Measurements from ENCODE around the gene CD79A.
"Not testable (repeated sequence)": the region's sequence is repeated elsewhere in the genome, so short reads cannot be mapped to it uniquely, and the experiment has no call there.

The CD79A gene

DNA sequence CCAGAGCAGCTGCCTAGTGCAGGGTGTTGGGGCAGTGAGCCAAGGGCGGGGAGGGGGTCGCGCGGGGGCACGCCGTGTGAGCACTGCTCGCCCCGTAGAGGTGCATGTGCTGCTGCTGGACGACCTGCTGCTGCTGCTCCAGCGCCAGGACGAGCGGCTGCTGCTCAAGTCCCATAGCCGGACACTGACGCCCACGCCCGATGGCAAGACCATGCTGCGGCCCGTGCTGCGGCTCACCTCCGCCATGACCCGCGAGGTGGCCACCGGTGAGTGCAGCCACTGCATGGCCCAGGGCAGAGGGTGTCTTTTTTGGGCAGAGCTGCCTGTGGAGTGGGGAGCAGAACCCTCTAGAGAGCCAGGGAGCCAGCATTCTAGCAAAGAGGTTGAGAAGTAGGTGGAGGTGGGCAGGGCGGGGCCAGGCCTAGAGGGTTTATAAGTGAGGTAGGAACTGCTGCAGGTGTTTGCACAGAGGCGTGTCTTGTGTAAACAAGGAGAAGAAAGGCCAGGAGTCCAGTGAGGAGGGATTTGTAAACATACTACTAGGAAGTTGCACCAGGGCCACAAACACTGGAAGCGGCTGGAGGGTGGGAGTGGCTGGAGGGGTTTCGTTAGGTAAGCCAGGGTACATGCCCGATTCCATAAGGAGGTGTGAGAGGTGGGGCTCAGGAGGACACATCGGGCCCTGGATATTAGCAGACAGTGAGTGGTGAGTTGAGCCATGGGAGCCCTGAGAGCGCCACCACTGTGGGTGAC is 27.2 kb downstream of the CD79A start:
- FAIRE-seq, result no peak
- no peak for DNase-seq (ENCODE audit: insufficient read length, low spot score)

DNA sequence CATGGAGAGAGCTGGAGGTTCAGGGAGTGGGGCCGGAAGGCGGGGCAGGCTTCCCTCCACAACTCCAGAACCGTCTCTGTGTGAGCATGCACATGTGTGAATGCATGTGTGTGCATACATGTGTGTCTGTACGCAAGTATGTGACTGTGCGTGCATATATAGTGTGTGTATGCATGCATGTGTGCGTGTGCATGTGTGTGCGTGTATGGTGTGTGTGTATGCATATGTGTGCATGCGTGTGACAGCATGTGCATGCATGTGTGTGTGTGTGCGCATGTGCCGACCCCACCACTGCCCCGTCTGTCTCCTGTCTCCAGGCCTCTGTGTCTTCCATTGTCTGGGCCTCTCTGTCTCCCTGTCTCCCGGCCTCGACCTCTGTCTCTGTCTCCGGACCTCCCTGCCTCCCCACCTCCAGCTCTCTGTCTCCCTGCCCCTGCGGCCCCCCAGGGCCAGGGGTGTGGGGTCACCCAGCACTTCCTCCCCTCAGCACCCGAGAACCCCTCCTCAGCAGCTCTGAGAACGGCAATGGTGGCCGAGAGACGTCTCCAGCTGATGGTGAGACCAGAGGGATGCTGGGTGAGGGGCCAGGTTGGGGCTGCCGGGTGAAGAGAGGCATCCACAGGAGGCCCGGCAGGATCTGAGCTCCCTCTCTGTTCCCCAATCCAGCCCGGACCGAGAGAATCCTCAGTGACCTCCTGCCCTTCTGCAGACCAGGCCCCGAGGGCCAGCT is 28.4 kb downstream of the CD79A start:
- FAIRE-seq (peak; percentile 86), DNase-seq (ENCODE audit: insufficient read length, low spot score) (no peak)

DNA sequence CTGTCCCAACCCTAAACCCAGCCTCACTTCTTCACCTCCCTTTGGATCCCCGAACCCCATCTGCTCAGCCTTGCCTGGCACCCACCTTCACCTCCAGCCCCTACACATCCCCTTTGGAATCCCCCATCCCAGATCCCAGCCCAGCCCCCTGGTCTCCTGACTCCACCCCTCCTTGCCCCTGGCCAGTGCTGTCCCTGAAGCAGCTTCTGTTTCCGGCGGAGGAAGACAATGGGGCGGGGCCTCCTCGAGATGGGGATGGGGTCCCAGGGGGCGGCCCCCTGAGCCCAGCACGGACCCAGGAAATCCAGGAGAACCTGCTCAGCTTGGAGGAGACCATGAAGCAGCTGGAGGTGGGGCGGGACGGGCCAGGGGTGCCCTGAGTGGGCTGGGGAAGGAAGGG is 29.2 kb downstream of the CD79A start:
- FAIRE-seq (no peak), DNase-seq (ENCODE audit: insufficient read length, low spot score) (no peak)

DNA sequence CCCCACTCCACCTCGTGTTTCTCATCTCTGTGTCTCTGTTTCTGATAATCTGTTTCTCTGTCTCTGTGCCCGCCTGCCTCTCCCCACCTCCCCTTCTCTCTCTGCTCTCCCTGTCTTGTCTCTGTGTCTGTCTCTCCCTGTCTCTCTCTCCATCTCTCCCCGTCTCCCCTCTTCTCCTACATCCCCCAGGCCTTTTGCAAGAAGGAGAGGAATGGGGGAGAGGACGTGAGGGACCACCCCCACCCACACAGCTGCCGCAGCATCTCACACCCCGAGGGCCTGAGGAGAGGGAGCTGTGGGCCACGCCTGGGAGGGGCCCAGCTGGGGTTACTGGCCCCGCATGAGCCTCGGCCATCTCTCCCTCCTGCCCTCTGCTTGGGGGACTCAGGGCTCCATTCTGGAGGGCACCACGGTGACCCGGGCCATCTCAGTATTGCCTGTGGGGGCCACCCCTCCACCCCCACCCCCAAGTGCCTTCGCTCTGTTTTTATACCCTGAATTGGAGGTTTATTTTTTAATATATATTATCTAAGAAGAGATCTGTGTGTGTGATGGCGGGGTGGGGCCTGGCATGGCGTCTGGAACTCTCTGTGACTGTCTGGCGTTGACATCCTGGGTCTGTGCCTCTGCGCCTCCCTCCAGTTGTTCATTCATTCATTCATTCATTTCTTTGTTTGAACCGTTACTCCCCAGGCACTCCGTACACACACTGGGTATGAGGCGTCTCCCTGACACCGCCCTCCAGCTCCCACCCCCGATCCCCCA is 30.0 kb downstream of the CD79A start:
- DNase-seq (ENCODE audit: insufficient read length, low spot score) (no peak), FAIRE-seq (no peak)

DNA sequence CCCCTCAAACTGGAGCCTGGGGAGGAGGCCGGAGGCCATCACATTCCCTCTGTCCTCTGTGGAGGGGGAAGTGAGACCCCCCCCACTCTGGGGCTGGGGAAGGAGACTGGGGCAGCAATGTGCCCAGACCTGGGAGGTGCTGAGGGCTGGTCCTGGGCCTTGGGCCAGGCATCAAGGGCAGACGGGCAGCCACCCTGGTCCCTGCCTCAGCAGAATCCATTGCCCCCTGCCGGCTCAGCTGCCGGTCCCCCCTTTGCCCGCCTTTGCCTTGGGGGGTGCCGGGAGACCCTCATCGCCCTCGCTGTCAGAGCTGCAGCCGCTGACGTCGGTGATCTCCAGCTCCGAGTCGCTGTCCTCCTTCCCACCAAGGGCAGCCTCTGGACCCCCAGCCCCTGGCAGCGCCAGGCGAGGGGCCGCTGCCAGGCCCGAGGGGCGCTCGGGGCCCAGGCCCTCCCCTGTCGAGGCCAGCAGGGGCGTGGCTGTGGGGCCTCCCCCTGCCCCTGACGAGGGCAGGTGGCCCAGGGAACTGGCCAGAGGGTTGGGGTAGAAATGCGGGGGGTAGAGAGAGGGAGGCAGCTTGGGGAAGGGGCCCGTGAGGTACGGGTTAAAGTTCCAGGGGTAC is 31.0 kb downstream of the CD79A start:
- no peak for FAIRE-seq
- DNase-seq (ENCODE audit: insufficient read length, low spot score), result no peak

DNA sequence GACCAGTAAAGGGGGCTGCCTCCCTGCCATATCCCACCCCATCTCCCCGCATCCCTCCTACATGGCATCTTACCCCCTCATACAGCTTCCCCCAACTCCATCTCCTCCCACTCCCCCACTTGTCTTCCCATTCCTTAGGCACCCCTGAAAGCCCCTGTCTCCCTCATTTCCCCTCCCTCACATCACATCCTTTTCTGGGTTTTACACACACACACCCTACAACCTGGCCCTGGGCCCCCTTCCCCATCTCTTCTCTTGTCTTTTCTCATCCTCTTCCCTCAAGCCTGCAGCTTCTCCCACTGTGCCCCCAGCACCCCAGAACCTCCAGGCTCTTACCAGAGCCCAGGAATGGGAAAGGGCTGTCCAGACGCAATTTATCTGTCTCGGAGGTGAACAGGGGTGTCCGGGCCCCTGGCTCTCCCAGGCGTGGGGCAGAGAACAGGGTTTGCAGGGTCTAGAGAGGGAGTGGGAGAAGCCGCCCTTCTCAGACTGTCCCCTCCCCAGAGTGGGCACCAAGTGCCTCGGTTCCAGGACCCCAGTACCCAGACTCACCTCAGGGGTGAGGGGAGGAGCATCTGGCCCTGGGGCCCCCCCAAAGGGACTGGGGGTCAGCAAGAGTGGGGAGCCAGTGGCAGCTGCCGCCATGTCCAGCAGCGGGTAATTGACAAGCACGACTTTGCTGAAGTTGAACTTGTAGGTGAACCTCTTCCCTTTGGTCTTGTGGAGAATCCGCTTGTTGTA is 31.8 kb downstream of the CD79A start:
- no peak for DNase-seq (ENCODE audit: insufficient read length, low spot score)
- no peak for FAIRE-seq

DNA sequence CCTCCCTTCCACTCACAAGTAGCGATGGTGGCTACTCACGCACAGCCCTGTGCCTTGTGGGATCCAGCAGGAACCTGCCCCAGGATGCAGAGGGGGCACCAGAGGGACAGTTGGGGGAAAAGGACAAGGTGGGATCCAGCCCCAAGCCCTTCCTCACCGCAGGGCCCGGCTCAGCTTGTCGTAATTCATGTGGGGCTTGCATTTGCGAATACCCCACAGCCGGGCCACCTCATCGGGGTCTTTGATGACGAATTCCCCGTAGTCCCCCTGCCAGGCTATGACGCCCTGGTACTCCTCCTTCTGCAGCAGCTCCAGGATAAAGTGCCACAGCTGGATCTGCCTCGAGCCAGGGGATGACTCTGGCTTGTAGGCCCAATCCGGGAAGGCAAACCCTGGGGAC is 32.6 kb downstream of the CD79A start:
- no peak for FAIRE-seq

DNA sequence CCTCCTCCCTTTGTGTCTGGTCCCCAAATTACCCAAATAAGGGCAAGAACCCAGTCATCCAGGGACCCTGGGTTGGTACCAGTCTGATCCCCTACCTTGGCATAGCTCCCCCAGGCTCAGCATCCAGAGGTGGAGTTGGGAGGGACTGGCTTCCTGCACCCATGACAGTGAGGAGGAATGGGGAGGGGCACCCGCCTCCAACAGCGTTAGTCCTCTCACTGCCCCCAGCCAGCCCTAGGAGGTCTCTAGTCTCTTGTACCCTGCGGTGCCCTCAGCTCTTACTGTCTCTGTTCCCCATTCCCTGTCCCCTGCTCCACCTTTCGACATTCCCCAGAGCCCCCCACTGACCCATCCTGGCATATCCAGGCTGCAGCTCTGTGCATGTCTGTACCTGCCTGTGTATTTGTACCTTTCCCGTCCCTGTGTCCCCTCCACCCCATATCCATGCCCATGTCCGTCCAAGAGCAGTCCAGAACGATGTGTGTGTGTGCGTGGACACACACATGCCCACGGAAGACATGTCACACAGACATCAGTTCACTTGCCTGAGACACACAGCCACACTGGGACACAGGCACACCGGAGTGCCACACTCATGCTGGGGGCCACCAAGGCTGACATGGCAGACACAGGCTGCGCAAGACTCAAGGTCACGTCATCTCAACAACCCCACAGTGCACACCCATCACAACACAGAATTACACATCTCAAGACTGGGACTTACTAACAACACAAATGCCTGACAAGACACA is 33.3 kb downstream of the CD79A start:
- FAIRE-seq (peak; percentile 80), DNase-seq (ENCODE audit: insufficient read length, low spot score) (no peak)

More for the DNA sequence above, 32.6 kb downstream of the CD79A start:
- DNase-seq (ENCODE audit: insufficient read length, low spot score), result no peak

DNA sequence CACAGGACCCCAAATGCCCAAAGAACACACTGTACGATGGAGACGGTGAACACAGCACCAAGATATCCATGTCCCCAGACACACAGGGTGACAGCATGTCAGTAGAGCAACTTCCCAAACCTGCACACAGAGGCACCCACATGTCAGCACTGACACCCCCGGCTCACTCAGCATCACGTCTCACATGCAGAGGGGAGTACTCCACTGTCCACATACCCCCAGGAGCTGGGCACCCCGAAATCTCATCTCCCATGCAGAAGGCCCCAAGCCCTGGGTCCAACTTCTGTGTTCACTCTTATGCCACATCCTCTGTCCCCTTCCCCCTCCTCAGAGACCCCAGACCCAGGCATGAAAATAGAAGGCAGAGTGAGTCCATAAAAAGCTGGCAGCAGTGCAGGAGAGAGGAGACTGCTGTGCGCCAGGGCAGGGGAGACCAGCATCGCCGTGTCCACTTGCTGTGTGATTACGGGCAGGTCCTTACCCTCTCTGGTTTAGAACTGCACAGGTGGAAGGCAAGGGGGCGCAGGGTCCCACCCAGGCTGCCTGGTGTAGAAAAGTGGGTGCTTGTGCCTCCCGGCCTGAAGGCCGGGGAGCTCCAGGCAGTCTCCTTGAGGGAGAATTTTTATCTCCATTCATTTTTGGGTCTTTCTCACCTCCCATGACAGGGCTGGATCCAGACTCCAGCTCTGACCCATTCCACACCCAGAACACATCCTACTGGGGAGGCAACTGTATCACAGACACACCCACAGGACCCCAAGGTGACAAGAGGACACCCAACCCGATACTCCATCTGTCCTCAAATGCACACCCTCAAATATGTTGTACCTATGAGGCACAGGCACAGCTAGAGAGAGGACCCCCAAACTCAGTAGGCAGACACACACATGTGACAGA is 34.2 kb downstream of the CD79A start:
- FAIRE-seq (no peak), DNase-seq (ENCODE audit: insufficient read length, low spot score) (no peak)

DNA sequence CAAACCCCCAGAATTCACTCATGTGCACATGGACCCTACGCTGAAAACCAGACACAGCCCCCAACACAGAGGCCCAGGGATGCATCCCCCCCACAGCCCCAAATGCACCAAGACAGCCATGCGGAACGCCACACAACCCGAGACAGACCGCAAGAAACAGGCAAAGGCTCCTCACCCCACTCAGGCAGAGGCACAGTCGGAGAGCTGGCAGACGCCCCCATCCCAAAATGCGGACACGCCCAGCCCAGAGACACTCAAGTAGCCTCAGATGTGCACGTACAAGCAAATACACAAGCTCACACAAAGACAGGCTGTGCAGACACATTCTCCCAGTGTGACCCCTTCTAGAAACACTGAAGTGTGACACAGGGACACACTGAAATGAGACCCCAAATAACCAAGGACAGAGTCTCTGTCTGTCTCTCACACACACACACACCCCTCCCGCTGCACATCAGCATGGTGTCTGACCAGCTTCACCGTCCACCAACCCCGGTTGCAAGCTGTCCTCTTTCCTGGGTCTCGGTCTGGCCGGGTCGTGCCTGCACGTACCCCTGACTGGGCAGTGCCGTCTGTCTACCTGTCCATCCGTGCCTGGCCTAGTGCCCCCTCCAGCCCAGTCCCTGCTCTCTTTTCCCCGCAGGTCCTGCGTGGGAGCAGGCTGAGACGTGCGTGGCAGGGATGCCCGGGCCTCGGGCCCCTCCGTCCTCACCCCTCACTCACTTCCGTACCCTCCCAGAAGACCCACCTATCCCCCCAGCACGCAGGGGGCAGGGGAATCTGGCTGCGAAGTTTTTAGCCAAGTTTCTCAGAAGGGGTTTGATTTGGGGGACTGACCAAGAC is 35.0 kb downstream of the CD79A start:
- no peak for FAIRE-seq
- DNase-seq (ENCODE audit: insufficient read length, low spot score), result no peak

DNA sequence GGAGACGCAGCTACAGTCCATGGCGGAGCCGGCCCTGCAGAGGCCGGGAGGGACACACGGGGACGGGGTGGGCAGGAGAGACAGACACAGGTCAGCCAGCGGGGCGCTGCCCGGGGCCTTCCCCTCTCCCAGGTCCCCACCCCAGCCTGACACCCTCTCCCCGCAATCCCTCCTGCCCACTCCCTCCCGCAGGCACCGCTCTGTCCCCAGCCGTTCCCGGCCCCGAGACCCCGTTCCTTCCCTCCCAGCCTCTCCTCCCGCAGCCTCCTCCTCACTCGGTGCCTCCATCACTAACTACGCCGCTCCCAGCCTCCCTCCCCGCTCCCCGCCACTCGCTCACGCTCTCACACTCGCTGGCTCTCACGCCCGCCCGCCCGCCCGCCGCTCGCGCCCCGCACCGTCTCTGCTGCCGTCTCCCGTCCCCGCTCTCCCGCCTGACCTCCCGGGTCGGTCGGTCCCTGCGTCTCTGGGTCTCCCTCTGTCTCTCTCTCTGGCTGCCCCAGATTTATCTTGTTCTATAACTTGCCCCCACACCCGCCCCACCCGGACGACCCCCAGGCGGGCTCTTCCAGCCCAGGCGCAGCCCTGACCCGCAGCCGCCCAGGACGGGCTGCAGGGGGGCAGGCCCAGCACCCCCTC is 35.9 kb downstream of the CD79A start:
- no peak for FAIRE-seq
- DNase-seq (ENCODE audit: insufficient read length, low spot score), result no peak

DNA sequence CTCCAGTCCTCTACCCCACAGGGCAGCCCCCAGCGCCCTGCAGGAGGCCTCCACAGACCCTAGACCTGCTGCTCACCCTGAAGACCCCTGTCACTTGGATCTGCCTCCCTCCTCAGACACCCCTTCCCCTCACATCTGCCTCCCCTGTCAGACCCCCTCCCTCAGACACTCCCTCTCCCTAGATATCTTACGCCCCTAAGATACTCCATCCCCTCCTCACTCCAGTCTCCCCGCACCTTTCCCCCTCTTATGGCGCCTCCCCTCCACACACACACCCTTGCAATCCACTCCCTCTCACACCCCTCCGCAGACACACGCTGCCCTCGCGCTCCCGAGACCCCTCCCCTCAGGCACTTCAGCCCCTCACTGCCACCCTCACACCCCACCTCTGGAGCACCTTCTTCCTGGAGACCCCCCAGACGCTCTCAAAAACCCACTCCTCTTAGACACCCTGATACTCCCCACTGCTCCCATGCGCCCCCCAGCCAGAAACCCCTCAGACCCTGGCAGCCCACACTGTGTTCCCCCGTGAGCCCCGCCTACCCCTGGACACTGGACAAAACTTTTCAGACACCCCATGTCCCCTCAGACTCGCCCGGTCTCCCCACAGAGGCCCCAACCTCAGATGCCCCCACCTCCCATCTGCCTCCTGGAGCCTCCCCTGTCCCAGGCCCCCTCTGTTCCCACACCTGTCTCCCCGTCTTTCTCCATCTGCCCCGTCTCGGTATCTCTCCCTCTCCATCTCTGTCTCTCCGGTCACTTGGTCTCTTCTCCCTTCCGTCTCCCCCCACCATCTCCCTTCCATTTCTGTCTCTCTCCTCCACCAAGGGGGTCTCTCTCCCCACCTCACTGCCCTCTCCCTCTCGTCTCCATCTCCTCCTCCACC is 36.7 kb downstream of the CD79A start:
- DNase-seq (ENCODE audit: insufficient read length, low spot score) (no peak), FAIRE-seq (no peak)

DNA sequence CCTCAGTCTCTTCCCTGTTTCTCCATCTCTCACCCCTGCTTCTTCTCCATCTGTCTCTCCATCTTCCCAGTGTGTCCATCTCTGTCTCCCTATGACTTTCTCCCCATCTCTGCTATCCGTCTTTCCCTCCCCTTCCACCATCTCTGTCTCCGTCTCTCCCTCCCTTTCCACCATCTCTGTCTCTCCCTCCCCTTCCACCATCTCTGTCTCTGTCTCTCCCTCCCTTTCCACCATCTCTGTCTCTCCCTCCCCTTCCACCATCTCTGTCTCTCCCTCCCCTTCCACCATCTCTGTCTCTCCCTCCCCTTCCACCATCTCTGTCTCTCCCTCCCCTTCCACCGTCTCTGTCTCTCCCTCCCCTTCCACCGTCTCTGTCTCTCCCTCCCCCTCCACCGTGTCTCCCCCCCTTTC is 37.4 kb downstream of the CD79A start:
- DNase-seq (ENCODE audit: insufficient read length, low spot score); FAIRE-seq: not testable (repeated sequence)

DNA sequence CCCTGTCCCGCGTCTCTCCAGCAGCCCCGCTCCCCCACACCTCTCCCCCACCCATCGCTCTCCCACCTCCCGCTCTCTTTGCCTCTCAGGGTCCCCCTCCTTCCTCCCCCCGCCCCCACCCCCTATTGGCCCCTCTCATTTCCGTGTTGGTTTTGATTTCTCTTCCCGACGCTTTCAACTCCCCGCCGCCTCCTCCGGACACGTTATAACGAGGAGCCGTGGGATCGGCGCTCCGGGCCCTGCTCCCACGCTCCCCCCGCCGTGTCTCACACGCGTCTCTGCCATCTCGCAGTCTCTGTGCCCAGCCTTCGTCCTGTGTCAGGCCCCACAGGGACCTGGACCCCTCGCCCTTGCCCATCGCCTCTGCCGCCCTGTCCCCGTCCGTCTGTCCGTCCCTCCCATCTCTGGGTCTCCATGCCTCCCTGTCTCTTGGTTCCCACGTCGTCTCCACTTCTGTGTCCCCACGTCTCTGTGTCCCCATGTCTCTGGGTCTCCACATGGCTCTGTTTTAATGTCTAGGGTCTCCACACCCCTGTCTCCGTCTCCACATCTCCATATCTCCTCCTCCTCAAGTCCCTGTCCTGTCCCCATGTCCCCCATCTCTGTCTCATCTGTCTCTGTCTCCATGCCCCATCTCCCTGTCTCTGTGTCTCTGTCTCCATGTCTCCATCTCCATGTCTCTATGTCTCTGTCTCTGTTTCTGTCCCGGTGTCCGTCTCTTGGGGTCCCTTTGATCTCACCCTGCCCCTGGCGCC is 38.1 kb downstream of the CD79A start:
- DNase-seq (ENCODE audit: insufficient read length, low spot score) (no peak), FAIRE-seq (no peak)

DNA sequence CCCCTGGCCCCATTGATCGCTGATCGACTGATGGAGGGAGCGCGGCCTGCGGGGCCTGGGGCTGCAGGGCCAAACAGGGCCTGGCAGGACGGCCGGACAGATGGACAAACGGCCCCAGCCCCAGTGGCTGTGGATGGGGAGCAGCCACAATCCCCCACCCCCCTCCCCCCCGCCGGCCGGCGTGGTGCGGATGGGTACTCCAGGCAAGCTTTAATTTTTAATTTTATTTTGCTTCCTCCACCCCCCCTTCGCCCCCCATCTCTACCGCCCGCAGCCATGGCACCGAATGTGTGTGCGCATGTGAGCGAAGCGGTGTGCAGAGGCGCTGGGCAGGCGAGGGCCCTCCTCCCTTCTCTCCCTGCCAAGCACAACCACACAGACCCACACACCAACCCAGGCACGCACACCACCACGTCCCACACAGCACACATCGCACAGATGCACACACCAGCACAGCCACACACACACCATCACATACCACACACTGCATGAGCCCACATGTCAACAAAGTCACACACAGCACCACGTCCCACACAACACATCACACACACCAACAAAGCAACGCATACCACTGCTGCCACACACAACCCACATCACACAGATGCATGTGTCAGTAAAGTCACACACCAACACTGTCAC is 38.8 kb downstream of the CD79A start:
- no peak for DNase-seq (ENCODE audit: insufficient read length, low spot score)
- peak; percentile 85 for FAIRE-seq

All from HTR-8/SVneo (cell line).